Subcutaneous adipose tissue (tissue), 4 donors: ENCODE data around the gene ZNF280B. TPM values are rescaled to one million over a fixed set of nuclear protein-coding genes. Genes with fewer than 3 reads are reported as not detected.

Experiments used
- CTCF ChIP-seq: fragments of 450-650 bp; IDR thresholded peaks from one replicate; pipeline ENCODE4 v1.5.1; 2016; ENCODE audit warnings: low read depth, mild to moderate bottlenecking, control low read depth, antibody characterized with exemption, moderate library complexity
- total RNA-seq, 4 donors: library from RNA; depleted of rRNA; stranded (reverse); fragments of >200 nt; gene quantifications; one replicate each; pipeline ENCODE4 v1.1.0, GENCODE V29; 2016

Gene ZNF280B
- total RNA-seq, 4 donors from 2014 or later: 0.49 to 0.68 TPM; not detected in 2

- no peak for TF ChIP-seq CTCF
Measured at GRCh38 chr22:22516992-22517391, 8.4 kb upstream of the ZNF280B start.

GRCh38 chr22:22515890-22516289 is 7.3 kb upstream of the ZNF280B start:
- no peak for TF ChIP-seq CTCF

- TF ChIP-seq CTCF: no peak
Measured at GRCh38 chr22:22513619-22514018, 5.1 kb upstream of the ZNF280B start.

- no peak for TF ChIP-seq CTCF
Measured at GRCh38 chr22:22512951-22513350, 4.4 kb upstream of the ZNF280B start.

- no peak for TF ChIP-seq CTCF
Measured at GRCh38 chr22:22507743-22508273, 734 bp downstream of the ZNF280B start.

- TF ChIP-seq CTCF: no peak
Measured at GRCh38 chr22:22506736-22507135, 1.8 kb downstream of the ZNF280B start.

- TF ChIP-seq CTCF: no peak
Measured at GRCh38 chr22:22498267-22498666, 10.3 kb downstream of the ZNF280B start.
